ENCODE data around the gene ECHDC1.

DNA sequence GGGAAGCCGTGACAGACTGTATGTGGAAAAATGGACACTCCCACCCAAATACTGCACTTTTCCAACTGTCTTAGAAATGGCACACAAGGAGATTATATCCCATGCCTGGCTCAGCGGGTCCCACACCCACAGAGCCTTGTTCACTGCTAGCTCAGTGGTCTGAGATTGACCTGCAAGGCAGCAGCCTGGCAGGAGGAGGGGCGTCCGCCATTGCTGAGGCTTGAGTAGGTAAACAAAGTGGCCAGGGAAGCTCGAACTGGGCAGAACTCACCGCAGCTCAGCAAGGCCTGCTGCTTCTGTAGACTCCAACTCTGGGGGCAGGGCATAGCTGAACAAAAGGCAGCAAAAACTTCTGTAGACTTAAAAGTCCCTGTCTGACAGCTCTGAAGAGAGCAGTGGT, 88.1 kb downstream of the ECHDC1 start:
- TF ChIP-seq TEAD4 (CRISPR knock-in tag; IDR thresholded peaks at IDR 0.05): no peak
- TF ChIP-seq FOXP1 (CRISPR knock-in tag; IDR thresholded peaks at IDR 0.05; ENCODE audit: borderline replicate concordance): no peak
- TF ChIP-seq ZNF138 (CRISPR knock-in tag; conservative IDR thresholded peaks at IDR 0.05): no peak
- no peak for TF ChIP-seq CTCF (IDR thresholded peaks at IDR 0.05)
- TF ChIP-seq TCF7 (CRISPR knock-in tag; IDR thresholded peaks at IDR 0.05; ENCODE audit: low read depth): no peak
- no peak for TF ChIP-seq SOX15 (CRISPR knock-in tag; IDR thresholded peaks at IDR 0.05)
- no peak for TF ChIP-seq ATF3 (CRISPR knock-in tag; conservative IDR thresholded peaks at IDR 0.05)
